ENCODE data around the gene MARK3.

MARK3 gene

DNA sequence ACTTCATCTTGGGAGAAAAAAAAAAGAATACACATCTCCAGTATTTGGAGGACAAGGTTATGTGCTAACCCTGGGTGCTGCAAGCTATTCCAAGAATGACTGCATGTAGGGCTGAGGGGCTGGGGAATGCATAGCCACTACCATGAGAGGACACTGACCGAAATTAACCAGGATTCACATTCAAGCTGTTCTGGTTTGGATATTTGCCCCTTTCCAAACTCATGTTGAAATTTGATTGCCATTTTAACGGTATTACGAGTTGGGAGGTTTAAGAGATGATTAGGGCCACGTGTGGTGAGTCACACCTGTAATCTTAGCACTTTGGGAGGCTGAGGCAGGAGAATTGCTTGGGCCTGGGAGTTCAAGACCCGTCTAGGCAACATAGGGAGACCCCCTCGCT lies 18.5 kb upstream of the MARK3 start:
- no peak for DNase-seq (ENCODE audit: low spot score)

DNA sequence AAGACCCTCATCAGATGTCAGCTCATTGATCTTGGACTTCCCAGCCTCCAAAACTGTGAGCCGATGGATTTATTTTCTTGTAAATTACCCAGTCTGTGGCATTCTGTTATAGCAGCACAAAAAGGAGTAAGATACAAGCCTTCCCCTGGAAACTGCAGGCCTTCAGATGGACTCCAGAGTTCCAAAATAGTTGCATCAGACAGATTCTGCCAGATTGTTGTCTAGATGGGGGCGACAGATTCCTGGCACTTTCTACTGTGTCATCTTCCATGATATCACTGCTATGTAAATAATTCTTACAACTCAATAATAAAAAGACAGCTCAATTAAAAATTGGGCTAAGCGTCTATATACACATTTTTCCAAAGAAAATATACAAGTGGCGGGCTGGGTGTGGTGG lies 17.2 kb upstream of the MARK3 start:
- DNase-seq (ENCODE audit: low spot score): no peak

DNA sequence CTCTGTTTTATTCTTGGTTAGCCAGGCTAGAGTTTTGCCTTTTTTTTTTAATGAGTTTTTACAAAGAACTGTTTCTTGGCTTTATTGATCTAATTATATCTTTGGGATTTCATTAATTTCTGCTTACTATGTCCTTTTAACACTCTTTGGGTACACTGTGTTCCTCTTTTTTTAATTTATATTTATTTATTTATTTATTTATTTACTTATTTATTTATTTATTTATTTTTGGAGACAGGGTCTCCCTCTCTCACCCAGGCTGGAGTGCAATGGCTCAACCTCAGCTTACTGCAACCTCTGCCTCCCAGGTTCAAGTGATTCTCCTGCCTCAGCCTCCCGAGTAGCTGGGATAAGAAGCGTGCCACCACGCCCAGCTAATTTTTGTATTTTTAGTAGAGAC lies 15.1 kb upstream of the MARK3 start:
- DNase-seq (ENCODE audit: low spot score): no peak

DNA sequence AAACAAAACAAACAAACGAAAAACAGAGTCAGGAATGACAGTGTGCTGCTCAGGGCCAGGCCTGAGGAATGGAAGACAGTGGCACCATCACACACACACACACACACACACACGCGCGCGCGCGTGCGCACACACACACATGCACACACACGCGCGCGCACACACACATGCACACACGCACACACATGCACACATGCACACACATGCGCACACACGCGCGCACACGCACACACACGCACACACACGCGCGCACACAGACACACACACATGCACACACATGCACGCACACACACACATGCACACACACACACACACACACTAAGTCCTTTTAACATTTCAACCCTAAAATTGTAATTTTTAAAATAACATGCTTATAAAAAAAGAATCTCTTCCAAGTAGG lies 13.2 kb upstream of the MARK3 start:
- DNase-seq (ENCODE audit: low spot score): no peak

DNA sequence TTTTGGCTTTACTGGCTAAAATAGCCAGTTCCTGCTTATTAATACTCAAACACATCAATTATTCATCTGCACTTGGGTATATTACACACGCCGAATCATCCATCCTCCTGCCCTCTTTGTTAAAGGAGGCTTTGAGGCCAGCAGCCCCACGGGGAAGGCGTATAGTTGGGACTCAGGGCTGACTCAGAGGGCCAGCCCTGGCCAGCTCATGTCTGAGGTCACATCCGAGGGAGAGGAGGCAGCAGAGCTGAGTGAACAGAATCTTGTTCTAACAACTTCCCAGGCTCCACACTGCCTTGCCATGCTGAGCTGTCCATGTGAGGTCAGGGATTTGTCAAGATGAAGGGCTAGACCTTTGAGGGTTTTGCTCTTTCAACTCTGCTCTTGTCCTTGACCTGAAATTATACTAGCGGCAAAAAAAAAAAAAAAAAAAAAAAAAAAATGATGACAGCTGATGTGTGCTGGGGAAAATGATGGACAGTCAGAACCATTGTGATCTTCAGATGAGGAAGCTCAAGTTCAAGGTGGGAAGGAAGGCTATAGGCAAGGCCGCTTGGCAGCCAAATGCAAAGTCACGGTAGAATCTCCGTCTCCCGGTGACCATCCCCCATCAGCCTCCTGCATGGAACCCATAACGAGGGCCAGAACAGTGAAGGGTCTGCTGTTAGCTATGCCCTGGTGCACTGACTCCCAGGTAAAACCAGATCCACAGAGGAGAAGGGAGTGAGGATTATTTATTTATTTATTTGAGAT lies 12.5 kb upstream of the MARK3 start:
- peak; percentile 45 for DNase-seq (ENCODE audit: low spot score)

DNA sequence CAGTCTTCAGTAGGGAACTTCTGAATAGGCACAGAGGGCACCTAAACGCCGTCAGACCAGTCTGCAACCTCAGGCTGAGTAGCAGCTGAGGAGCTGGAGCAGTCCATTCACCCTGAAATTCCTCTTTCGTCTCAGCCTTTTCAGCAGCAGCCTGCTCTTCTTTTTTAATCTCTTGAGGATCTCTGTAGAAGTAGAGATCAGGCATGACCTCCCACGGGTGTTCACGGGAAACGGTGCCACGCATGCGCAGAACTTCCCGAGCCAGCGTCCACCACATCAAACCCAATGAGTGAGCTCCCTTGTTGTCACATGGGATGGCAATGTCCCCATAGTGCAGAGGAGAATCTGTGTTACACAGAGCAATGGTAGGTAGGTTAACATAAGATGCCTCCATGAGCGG lies 11.1 kb upstream of the MARK3 start:
- DNase-seq (ENCODE audit: low spot score): no peak

DNA sequence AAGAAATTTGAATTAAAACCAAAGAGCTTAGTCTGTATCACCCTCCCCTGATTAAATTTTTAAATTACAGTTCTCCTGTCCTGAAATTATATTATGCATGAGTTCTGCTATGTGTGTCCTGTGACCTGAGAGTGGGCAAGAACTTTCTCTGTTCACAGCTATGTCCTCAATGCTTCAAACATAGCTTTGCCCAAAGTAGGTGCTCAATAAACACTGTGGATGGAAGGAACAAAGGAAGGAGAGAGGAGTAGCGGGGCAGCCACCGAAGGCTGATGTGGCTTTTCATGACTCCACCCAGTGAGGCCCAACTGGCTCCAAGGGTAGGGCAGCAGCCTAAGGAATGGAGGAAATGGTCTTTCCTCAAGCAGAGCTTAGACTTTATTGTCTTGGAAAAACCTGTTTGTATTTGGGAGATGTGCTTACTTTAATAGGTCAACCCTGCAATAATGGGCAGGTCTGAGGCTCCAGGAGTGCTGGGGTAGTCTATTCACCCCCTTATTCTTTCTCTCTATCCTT lies 7.6 kb upstream of the MARK3 start:
- no peak for DNase-seq (ENCODE audit: low spot score)

DNA sequence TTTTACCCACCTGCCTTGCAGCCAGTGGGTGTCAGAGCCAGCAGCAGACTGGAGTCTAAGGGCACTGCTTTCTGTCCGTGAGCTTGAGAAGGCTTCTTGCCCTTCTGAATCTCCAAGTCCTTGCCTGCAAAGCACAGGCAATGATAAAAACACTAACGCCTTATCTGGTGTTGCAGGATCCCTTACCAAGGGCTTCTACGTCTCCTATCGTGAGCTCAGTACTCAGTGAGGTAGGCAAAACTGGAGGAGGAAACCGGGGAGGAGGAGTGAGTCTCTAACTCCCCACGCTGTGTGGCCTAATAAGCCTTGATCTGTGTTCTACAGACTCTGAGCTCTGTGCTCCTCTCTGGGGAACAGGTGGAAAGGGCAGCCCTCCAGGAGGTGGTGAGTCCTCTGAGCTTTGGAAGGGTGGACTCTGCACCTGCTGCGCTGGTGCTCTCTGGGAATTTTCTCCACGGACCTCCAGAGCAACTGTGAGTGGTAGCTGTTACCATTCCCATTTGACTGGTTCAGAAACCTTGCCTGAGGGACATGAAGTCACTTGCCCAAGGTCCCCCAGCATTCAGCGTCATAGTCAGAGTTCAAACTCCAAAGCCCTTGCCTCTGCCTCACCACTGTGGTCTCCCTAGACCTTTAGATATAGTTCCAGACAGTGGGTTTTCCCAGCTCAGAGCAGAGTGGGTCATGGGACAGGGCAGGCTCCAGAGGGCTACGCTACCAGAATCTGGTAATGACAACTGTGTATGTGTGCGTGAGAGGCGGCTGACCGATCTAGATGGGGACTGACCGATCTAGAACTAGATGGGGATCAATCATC lies 7.0 kb upstream of the MARK3 start:
- no peak for DNase-seq (ENCODE audit: low spot score)

DNA sequence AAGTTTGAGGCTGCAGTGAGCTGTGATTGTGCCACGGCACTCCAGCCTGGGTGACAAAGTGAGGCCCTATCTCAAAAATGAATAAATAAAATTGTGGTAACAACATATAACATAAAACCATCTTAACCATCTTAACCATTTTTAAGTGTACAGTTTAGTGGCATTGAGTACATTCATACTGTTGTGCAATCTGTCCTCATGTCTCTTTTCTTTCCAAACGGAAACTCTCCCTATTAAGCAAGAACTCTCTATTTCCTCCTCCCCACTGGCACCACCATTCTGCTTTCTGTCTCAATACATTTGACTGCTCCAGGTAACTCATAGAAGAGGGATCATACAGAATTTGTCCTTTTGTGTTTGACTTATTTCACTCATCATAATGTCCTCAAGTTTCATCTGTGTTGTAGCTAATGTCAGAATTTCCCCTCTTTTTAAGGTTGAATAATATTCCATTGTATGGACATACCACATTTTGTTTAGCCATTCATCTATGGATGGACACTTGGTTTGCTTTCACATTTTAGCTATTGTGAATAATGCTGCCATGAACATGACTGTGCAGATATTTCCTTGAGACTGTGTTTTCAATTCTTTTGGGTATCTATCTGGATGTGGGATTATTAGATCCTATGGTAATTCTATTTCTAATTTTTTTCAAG lies 4.4 kb upstream of the MARK3 start:
- no peak for DNase-seq (ENCODE audit: low spot score)

DNA sequence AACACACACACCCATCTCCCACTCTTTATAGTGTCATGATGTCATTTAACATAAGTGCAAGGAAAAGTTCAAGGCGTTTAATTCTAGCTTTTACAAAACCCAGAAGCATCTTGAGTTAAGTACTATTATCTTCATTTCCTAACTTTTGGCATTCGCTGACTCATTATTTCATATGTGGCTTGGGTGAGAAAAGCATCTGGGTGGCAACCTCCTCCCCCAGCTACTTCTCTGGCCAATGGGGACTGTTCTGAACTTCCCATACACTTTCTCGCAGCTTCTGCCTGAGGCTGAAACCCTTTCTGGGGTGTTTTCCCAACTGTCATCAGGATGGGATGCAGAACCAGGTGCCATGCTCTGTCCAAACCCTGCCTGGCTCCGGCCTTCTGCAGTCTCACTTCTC lies 2.8 kb upstream of the MARK3 start:
- DNase-seq (ENCODE audit: low spot score): no peak

DNA sequence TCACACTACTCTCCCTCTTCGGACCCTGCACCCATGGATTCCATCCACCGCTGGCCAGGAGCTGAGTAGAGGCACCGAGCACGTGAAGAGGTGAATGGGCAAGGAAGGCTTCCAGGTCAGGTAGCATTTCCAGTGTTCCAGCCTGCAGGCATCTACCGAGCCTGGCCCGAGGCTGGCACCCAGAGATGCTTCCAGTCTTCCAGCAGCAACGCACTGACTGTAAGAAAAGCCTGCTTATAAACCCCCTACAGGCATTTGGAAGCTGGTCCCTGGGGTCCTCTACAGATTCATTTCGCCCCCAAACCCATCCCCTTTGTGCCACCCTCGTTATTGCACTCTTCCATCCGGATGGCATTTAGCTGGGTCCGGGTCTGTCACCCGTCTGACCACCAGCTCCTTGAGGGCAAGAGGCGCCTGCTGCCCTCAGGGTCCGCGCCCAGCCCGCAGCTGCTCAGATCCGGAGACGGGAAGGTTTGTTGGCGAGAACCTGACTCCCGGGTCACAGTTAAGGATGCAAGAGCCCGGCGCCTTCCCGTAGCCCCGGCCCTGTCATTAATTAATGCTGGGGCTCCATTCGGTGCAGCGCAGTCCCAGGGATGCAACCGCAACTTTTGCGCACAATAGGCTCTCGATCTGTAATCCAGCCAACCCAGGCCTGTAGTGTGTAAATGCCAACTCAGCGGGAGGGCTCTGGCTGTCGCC lies 614 bp upstream of the MARK3 start:
- DNase-seq (ENCODE audit: low spot score): no peak

DNA sequence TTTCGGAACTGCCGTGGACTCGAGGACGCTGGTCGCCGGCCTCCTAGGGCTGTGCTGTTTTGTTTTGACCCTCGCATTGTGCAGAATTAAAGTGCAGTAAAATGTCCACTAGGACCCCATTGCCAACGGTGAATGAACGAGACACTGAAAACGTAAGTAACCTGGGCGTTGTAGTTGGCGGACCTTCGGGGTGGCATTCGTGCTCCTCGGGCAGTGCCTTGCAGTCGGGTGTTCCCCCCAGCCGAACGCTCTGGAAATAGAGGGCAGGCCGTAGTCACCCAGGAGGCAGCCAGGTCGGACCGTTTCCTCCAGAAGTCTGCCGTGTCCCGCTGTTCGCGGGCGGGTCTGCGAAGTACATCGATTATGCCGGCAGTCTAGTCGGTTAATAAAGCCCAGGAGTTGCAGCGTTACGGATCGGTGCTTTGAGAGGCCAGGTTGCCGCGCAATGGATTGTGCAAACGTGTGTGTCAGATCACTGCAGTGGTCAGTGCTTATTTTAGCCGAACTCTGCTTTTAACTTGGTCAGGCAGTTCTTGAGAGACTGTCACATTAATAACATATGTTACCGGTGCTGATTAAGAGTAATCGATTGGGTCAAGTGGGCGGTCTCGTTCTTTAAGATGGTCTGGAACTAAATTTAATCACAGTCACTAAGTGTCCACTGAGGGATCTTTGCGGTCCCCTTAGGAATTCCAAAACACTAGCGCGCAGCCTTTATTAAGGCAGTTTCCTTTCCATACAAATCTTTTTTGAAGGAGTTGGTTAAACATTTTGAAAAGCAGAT lies 906 bp downstream of the MARK3 start:
- peak; percentile 23 for DNase-seq (ENCODE audit: low spot score)

DNA sequence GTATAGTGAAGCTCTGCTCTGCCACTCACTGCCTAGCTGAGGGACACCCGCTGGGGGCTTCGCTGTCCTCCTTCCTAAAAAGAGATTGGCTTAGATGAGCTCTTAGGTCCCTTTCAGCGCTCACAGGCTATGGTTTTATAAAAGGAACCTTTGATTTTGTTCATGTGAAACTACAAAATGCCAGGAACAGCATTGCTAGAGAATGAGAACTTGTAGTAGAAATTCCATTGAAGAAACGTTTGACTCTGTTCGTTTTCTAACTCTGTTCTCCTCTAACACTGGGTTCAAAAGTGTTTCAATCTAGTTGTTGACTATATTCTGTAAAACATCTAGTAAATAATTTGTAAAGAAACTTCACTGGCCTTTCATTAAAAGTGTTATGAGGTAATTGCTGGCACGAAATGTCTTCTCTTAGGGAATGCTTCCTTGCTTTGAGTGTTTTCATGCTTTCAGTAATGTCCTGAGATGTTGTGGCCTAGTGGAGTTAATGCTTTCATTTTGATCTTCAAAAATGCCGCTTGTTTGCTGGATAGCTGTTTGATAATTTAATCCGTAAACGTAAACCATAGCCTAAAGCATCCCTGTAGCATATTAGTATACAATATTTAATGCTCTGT lies 1.6 kb downstream of the MARK3 start:
- no peak for DNase-seq (ENCODE audit: low spot score)

DNA sequence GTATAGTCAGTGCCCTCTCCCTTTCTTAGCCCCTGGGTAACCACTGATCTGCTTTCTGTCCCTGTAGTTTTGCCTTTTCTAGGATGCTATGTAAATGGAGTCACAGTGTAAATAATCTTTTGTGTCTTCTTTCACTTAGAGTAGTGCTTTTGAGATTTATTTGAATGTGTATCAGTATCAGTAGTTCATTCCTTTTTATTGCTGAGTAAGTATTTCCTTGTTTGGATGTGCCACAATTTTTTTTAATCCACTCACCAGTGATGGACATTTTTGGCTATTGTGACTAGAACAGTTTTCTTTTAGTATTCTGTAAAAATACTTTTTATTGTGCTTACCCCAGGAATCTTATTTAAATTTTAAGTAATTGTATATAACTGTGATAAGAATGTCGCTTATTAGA lies 3.4 kb downstream of the MARK3 start:
- DNase-seq (ENCODE audit: low spot score): no peak

DNA sequence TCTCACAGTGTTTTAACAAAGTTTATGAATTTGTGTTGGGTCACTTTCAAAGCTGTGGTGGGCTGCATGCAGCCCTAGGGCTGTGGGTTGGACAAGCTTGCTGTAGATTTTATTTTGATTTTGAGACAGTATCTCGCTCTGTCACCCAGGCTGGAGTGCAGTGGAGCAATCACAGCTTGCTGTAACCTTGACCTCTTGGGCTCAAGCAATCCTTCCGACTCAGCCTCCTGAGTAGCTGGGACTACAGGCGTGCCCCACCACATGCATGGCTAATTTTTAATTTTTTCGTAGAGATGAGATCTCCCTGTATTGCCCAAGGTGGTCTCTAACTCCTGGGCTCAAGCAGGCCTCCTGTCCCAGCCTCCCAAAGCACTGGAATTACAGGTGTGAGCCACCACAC lies 5.4 kb downstream of the MARK3 start:
- no peak for DNase-seq (ENCODE audit: low spot score)

DNA sequence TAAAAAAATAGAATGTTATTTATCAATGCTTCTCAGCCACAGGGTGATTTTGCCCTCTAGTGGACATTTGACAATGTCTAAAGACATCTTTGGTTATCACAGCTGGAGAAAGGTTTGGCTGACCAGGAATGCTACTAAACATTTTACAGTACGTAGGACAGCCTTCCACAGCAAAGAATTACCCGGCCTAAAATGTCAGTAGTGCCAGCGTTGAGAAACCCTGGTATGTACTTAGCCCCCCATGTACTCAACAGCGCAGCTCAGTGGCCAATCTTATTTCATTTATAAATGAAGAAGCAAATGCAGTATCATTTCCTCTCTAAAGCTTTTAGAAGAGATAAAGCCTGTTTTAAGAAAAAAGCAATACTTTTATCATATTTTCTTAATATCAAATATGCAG lies 5.8 kb downstream of the MARK3 start:
- peak; percentile 24 for DNase-seq (ENCODE audit: low spot score)

DNA sequence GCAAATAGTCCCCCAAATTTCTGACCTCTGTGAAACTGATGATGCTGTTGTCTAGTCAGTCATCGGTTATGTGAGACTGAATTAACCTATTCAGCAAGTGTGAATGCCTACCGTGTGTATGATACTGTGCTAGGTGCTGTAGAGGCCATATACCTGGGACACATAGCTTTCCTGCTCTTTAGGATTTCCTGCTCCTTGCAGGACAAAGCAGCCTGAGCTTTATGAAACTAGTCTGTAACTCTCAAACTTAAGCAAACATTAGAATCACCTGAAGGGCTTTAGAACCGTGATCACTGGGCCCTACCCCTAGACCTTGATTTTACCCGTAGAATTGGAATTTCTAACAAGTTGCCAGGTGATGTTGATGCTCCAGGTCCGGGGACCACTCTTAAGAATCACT lies 6.9 kb downstream of the MARK3 start:
- no peak for DNase-seq (ENCODE audit: low spot score)

DNA sequence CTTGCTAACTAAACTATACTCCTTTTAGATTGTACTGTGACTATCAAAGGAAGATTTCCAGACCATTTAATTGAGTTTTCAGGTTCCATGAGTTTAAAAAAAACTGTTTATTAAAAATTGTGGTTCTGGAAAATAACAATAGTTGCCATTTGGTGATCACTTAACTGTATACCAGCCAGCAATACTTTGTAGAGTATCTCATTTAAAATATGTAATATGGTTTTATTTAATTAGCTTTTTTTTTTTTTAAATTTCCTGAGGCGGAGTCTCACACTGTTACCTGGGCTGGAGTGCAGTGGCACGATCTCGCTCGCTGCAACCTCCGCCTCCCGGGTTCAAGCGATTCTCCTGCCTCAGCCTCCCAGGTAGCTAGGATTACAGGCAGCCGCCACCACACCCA lies 7.4 kb downstream of the MARK3 start:
- no peak for DNase-seq (ENCODE audit: low spot score)

DNA sequence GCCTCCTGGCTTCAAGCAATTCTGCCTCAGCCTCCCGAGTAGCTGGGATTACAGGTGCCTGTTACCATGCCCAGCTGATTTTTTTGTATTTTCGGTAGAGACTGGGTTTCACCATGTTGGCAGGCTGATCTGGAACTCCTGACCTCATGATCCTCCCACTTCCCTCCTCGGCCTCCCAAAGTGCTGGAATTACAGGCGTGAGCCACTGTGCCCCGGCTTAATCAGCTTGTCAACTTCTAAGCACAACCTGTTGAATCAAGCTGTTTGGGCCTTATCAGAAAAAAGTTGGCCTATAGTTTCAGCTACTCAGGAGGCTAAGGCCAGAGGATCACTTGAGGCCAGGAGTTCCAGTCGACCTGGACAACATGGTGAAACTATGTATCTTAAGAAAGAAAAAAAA lies 7.9 kb downstream of the MARK3 start:
- no peak for DNase-seq (ENCODE audit: low spot score)

DNA sequence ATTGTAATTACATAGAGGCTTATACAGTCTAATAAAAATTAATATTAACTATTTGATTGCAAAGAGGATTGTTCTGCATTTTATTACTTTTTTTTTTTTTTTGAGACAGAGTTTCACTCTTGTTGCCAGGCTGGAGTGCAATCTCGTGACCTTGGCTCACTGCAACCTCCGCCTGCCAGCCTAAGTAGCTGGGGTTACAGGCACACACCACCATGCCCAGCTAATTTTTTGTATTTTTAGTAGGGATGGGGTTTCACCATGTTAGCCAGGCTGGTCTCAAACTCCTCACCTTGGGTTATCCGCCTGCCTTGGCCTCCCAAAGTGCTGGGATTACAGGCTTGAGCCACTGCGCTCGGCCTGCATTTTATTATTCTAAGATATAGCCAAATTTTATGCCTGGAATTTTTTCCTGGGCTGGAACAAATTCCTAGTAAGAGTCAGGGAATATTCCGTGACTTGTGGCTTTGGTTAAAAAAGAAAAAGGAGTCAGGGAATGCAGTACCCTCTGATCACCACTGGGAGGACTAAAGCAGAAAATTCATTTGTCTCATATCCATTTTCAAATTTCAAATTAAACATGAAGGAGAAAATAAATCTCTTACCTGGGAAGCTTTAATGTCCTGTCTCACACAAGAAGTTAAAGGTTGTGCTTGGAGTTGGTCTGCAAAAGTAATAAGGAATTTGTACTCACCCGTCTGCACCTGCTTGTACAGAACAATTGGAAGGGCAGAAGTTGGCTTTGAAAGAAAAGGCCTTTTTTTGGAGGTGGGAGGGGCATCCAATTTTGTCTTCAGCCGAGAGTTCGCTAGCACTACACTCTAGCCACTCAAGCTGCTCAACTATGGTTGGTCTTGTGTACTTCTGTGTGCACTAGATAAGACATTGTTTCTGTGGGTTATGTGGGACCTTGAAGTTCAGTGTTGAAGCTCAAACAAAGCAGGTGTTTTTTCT lies 8.7 kb downstream of the MARK3 start:
- peak; percentile 26 for DNase-seq (ENCODE audit: low spot score)
